GM23338 (cell line): ENCODE results near the gene ANKRD63.

Experiments used
- CREB1 ChIP-seq: fragments of 250-450 bp; sonication (Bioruptor Pico); IDR thresholded peaks from 2 replicates; pipeline ENCODE4 v1.5.0; 2020; ENCODE audit warnings: low read depth, mild to moderate bottlenecking, moderate library complexity
- CTCF ChIP-seq, 2 experiments: fragments of 200-600 bp in 1 of 2; sonication (generic) in 1 of 2; conservative IDR thresholded peaks; 2 replicates each; pipeline versions ENCODE4 v1.5.1 to v1.6.1; 2016 to 2017; ENCODE audit warnings: antibody characterized with exemption in 2 of 2, low read depth in 2 of 2, mild to moderate bottlenecking in 2 of 2, moderate library complexity in 1 of 2
- EZH2 ChIP-seq: fragments of 200-600 bp; sonication (generic); IDR thresholded peaks from one replicate; pipeline ENCODE4 v1.8.0; 2017; ENCODE audit warnings: antibody characterized with exemption, mild to moderate bottlenecking, low read depth; ENCODE audit not compliant: unreplicated experiment
- EZH2phosphoT487 ChIP-seq: fragments of 200-600 bp; sonication (generic); IDR thresholded peaks from one replicate; pipeline ENCODE4 v1.8.1; 2018; ENCODE audit warnings: antibody characterized with exemption; ENCODE audit not compliant: unreplicated experiment
- JUNB ChIP-seq: IDR thresholded peaks from one replicate; pipeline ENCODE4 v1.6.1; 2016; ENCODE audit warnings: antibody characterized with exemption; ENCODE audit not compliant: unreplicated experiment
- POLR2AphosphoS5 ChIP-seq: IDR thresholded peaks from 2 replicates; pipeline ENCODE4 v1.6.1; 2016; ENCODE audit warnings: antibody characterized with exemption, low read depth
- REST ChIP-seq: IDR thresholded peaks from one replicate; pipeline ENCODE4 v1.6.1; 2018; ENCODE audit warnings: antibody characterized with exemption; ENCODE audit not compliant: unreplicated experiment
- ZNF331 ChIP-seq: fragments of 250-450 bp; sonication (Bioruptor Pico); IDR thresholded peaks from 2 replicates; pipeline ENCODE4 v1.5.0; 2020; ENCODE audit warnings: low read depth, mild to moderate bottlenecking, moderate library complexity

GRCh38 chr15:40255033-40255432 lies 27.8 kb downstream of the ANKRD63 start:
- no peak for TF ChIP-seq EZH2
- TF ChIP-seq EZH2phosphoT487, result no peak
- TF ChIP-seq REST, result no peak
- no peak for TF ChIP-seq CTCF (conservative IDR thresholded peaks at IDR 0.05; ENCODE audit: low read depth in 2 of 2)
- TF ChIP-seq POLR2AphosphoS5, result no peak
- no peak for TF ChIP-seq ZNF331 (CRISPR knock-in tag)
- no peak for TF ChIP-seq CREB1
- TF ChIP-seq JUNB, result no peak
